ENCODE results near the gene MRPL33.
"Not testable (repeated sequence)": the region's sequence is repeated elsewhere in the genome, so short reads cannot be mapped to it uniquely, and the experiment has no call there.

MRPL33 gene

DNA sequence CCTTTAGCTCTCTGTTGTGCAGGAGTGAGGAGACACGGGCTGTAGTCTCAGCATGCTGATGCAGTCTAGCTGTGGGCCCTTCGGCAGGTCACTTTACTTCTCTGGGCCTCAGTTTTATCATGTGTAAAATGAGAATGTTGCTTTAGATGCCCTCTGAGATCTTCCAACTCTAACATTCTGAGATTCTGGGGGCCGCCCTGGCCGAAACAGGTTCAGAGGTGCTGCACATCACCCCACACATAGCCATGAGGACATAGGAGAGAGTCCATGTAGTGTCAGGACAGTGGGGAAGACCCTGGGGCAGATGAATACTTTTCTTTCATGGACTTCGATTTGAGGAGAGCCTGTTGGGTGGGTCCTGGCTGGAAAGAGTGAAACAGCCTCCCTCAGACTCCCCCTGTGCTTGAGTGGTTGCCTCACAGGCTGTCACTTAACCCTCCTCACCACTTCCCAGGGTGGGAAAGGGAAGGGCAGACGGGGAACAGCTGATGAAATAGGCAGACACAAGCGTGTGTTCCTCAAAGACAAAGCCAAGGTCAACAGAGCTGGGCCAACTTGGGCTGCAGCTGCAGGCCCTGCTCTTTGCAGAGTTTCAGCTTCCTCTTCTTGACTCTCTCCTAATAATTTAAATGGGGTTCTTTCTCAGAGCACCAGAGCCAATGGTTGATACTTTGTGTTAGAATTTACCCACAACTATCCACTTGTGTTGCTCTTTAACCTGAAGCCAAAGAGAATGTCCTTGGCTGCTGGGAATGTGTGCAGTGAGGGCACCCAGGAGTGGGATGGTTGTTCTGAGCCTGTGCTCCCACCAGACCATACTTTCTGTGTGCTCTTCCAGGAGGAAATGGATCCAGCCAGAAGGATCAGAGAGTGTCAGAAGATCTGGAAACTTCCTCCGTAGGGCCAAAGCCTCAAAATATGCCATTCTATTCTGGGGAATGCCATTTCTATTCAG, 14.7 kb upstream of the MRPL33 start:
- Histone ChIP-seq H3K4me3 (ENCODE audit: extremely low read depth, insufficient read depth, low read length, poor library complexity, severe bottlenecking) (no peak overlapping the region), H3K9me3 (ENCODE audit: control insufficient read depth, low read length) (no peaks in the 10 kb centered on the region), H3K36me3 (ENCODE audit: control insufficient read depth, insufficient read depth, low read length) (no peaks in the 10 kb centered on the region), H3K4me1 (ENCODE audit: control insufficient read depth, insufficient read depth, low read length, poor library complexity, severe bottlenecking) (peaks cover 8% of the 10 kb centered on the region), H3K27ac (ENCODE audit: low read depth, low read length, severe bottlenecking) (no peak overlapping the region)
- 95 to 97% methylated on average over 4 of the region's 8 CpGs for WGBS, 2 experiments (ENCODE audit: insufficient coverage in 2 of 2)

GRCh38 chr2:27762951-27763906, 8.3 kb upstream of the MRPL33 start:
- Histone ChIP-seq H3K4me3 (ENCODE audit: extremely low read depth, insufficient read depth, low read length, poor library complexity, severe bottlenecking) (no peak overlapping the region), H3K4me1 (ENCODE audit: control insufficient read depth, insufficient read depth, low read length, poor library complexity, severe bottlenecking) (peaks cover 3% of the 10 kb centered on the region), H3K9me3 (ENCODE audit: control insufficient read depth, low read length) (no peaks in the 10 kb centered on the region), H3K36me3 (ENCODE audit: control insufficient read depth, insufficient read depth, low read length) (no peaks in the 10 kb centered on the region), H3K27ac (ENCODE audit: low read depth, low read length, severe bottlenecking) (no peak overlapping the region)
- 85 to 89% methylated on average over 2 to 3 of the region's 3 CpGs for WGBS, 2 experiments (ENCODE audit: insufficient coverage in 2 of 2)

DNA sequence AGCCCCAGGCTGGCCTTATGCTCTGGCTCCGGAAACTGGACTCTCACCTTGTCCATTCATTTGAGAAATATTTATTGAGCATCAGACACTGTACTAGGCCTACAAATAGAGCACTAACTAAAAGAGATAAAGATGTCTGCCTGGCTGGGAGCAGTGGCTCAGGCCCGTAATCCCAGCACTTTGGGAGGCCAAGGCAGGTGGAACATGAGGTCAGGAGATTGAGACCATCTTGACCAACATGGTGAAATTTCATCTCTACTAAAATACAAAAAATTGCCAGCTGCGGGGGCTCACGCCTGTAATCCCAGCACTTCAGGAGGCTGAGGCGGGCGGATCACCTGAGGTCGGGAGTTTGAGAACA, 7.6 kb upstream of the MRPL33 start:
- 90 to 100% methylated on average over 5 to 7 of the region's 7 CpGs for WGBS, 2 experiments (ENCODE audit: insufficient coverage in 2 of 2)
- H3K9me3 ChIP-seq (ENCODE audit: control insufficient read depth, low read length), result no peaks in the 10 kb centered on the region
- H3K27ac ChIP-seq (ENCODE audit: low read depth, low read length, severe bottlenecking), result no peak overlapping the region
- no peaks in the 10 kb centered on the region for H3K36me3 ChIP-seq (ENCODE audit: control insufficient read depth, insufficient read depth, low read length)
- H3K4me3 ChIP-seq (ENCODE audit: extremely low read depth, insufficient read depth, low read length, poor library complexity, severe bottlenecking), result no peak overlapping the region
- H3K4me1 ChIP-seq (ENCODE audit: control insufficient read depth, insufficient read depth, low read length, poor library complexity, severe bottlenecking), result peaks cover 3% of the 10 kb centered on the region

DNA sequence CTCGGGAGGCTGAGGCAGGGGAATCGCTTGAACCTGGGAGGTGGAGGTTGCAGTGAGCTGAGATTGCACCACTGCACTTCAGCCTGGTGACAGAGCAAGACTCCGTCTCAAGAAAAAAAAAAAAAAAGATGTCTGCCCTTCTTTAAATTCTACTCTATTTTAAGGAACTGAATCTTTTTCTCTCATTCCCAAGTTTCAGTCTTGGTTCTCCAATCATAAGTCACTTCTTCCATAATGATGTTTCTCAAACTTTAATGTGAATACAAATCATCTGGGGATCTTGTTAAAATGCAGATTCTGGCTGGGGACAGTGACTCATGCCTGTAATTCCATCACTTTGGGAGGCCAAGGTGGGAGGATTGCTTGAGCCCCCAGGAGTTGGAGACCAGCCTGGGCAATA, 7.0 kb upstream of the MRPL33 start:
- not testable (repeated sequence) for H3K4me1 ChIP-seq (ENCODE audit: control insufficient read depth, insufficient read depth, low read length, poor library complexity, severe bottlenecking); H3K36me3 ChIP-seq (ENCODE audit: control insufficient read depth, insufficient read depth, low read length)
- 95 to 100% methylated on average over 1 to 3 of the region's 3 CpGs for WGBS, 2 experiments (ENCODE audit: insufficient coverage in 2 of 2)

GRCh38 chr2:27765621-27766286, 5.8 kb upstream of the MRPL33 start:
- Histone ChIP-seq H3K4me1 (ENCODE audit: control insufficient read depth, insufficient read depth, low read length, poor library complexity, severe bottlenecking) (peaks cover 3% of the 10 kb centered on the region), H3K36me3 (ENCODE audit: control insufficient read depth, insufficient read depth, low read length) (no peaks in the 10 kb centered on the region), H3K27ac (ENCODE audit: low read depth, low read length, severe bottlenecking) (no peak overlapping the region), H3K4me3 (ENCODE audit: extremely low read depth, insufficient read depth, low read length, poor library complexity, severe bottlenecking) (no peak overlapping the region), H3K9me3 (ENCODE audit: control insufficient read depth, low read length) (no peaks in the 10 kb centered on the region)
- 56 to 82% methylated on average over 24 of the region's 29 CpGs for WGBS, 2 experiments (ENCODE audit: insufficient coverage in 2 of 2)

More for the DNA sequence above, 7.0 kb upstream of the MRPL33 start:
- H3K4me3 ChIP-seq (ENCODE audit: extremely low read depth, insufficient read depth, low read length, poor library complexity, severe bottlenecking); H3K9me3 ChIP-seq (ENCODE audit: control insufficient read depth, low read length); H3K27ac ChIP-seq (ENCODE audit: low read depth, low read length, severe bottlenecking): not testable (repeated sequence)

DNA sequence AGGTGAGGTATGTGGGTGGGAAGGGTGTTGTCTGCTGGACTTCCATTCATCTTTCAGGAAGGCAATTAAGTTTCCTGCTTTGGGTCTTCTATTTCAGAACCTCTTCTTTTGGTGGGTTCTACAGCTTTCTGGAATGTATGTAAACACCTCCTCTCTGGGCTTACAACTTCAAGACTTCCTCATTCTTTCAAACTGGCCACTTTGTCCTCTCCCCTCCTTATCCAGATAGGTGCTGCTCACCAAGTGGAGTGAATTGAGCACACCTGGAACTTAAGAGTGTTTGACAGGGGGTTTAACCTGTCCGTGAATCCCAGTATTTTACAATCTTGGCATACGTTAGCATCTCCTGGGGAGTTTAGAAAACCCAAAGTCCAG, 5.2 kb upstream of the MRPL33 start:
- Histone ChIP-seq H3K9me3 (ENCODE audit: control insufficient read depth, low read length) (no peaks in the 10 kb centered on the region), H3K4me1 (ENCODE audit: control insufficient read depth, insufficient read depth, low read length, poor library complexity, severe bottlenecking) (peaks cover 3% of the 10 kb centered on the region), H3K27ac (ENCODE audit: low read depth, low read length, severe bottlenecking) (no peak overlapping the region), H3K4me3 (ENCODE audit: extremely low read depth, insufficient read depth, low read length, poor library complexity, severe bottlenecking) (no peak overlapping the region), H3K36me3 (ENCODE audit: control insufficient read depth, insufficient read depth, low read length) (no peaks in the 10 kb centered on the region)
- WGBS, 2 experiments (ENCODE audit: insufficient coverage in 2 of 2), result 100% methylated on average over 1 of the region's 2 CpGs; no CpG with 5 or more reads in 1 of the 2 experiments

DNA sequence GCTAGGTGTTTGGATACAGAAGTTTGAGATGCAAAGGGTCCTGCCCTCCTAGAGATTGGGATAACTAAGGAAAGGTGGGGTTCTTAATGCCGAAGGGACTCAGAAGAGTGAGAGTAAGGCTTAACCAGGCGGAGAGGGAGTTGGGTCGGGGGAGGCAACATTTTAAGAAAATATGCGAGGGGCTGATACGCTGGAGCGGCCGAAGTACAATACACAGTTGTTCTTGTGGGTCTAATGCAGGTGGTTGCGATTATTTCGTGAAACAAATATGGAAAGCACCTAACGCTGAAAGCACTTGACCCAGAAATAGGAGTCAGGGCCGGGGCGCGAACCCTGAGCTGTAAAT, 344 bp upstream of the MRPL33 start:
- Histone ChIP-seq H3K27ac (ENCODE audit: low read depth, low read length, severe bottlenecking) (no peak overlapping the region), H3K4me3 (ENCODE audit: extremely low read depth, insufficient read depth, low read length, poor library complexity, severe bottlenecking) (peak overlapping the region; percentile 83), H3K9me3 (ENCODE audit: control insufficient read depth, low read length) (no peaks in the 10 kb centered on the region), H3K36me3 (ENCODE audit: control insufficient read depth, insufficient read depth, low read length) (peaks cover 27% of the 10 kb centered on the region), H3K4me1 (ENCODE audit: control insufficient read depth, insufficient read depth, low read length, poor library complexity, severe bottlenecking) (peaks cover 7% of the 10 kb centered on the region)
- 28 to 29% methylated on average over 12 to 13 of the region's 13 CpGs for WGBS, 2 experiments (ENCODE audit: insufficient coverage in 2 of 2)

DNA sequence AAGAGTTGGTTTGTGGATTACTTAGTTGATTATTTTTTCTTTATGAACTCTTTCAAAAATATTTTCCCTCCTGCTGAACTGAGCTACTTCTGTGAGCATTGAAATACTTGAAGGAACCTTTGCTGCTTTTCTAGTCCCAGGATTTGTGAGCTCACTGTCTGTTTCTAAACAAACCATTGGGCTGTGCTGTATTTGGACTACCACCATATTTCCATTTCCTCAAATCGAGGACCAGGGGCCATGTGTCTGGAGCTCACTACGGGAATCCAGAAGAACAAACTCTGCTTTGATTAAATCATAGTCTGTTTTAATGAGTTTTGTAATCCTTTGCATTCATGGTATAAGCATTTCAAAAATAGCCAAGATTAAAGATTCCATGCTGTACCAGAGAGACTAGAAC, 1.3 kb downstream of the MRPL33 start:
- Histone ChIP-seq H3K4me3 (ENCODE audit: extremely low read depth, insufficient read depth, low read length, poor library complexity, severe bottlenecking) (peak overlapping the region; percentile 83), H3K9me3 (ENCODE audit: control insufficient read depth, low read length) (no peaks in the 10 kb centered on the region), H3K4me1 (ENCODE audit: control insufficient read depth, insufficient read depth, low read length, poor library complexity, severe bottlenecking) (peaks cover 7% of the 10 kb centered on the region), H3K27ac (ENCODE audit: low read depth, low read length, severe bottlenecking) (no peak overlapping the region), H3K36me3 (ENCODE audit: control insufficient read depth, insufficient read depth, low read length) (peaks cover 43% of the 10 kb centered on the region)
- WGBS, 2 experiments (ENCODE audit: insufficient coverage in 2 of 2), result 83% methylated on average over 1 of the region's 2 CpGs; no CpG with 5 or more reads in 1 of the 2 experiments

- no peak overlapping the region for H3K27ac ChIP-seq (ENCODE audit: low read depth, low read length, severe bottlenecking)
- peaks cover 7% of the 10 kb centered on the region for H3K4me1 ChIP-seq (ENCODE audit: control insufficient read depth, insufficient read depth, low read length, poor library complexity, severe bottlenecking)
- no peaks in the 10 kb centered on the region for H3K9me3 ChIP-seq (ENCODE audit: control insufficient read depth, low read length)
- peaks cover 50% of the 10 kb centered on the region for H3K36me3 ChIP-seq (ENCODE audit: control insufficient read depth, insufficient read depth, low read length)
- 80 to 83% methylated on average over 1 of the region's 5 CpGs for WGBS, 2 experiments (ENCODE audit: insufficient coverage in 2 of 2)
- no peak overlapping the region for H3K4me3 ChIP-seq (ENCODE audit: extremely low read depth, insufficient read depth, low read length, poor library complexity, severe bottlenecking)
Measured at GRCh38 chr2:27773959-27774358, 2.4 kb downstream of the MRPL33 start.

GRCh38 chr2:27776097-27776496, 4.6 kb downstream of the MRPL33 start:
- H3K9me3 ChIP-seq (ENCODE audit: control insufficient read depth, low read length), result no peaks in the 10 kb centered on the region
- peaks cover 7% of the 10 kb centered on the region for H3K4me1 ChIP-seq (ENCODE audit: control insufficient read depth, insufficient read depth, low read length, poor library complexity, severe bottlenecking)
- no peak overlapping the region for H3K4me3 ChIP-seq (ENCODE audit: extremely low read depth, insufficient read depth, low read length, poor library complexity, severe bottlenecking)
- WGBS, 2 experiments (ENCODE audit: insufficient coverage in 2 of 2), result 95% methylated on average over 6 to 7 of the region's 8 CpGs
- H3K36me3 ChIP-seq (ENCODE audit: control insufficient read depth, insufficient read depth, low read length), result peaks cover 63% of the 10 kb centered on the region
- H3K27ac ChIP-seq (ENCODE audit: low read depth, low read length, severe bottlenecking), result no peak overlapping the region

All from mesodermal cell (in vitro differentiated cells).